Measurements from ENCODE around the gene STK11.
A peak's percentile ranks its signal among the peaks of the same experiment; 100 is the strongest.

Gene STK11

DNA sequence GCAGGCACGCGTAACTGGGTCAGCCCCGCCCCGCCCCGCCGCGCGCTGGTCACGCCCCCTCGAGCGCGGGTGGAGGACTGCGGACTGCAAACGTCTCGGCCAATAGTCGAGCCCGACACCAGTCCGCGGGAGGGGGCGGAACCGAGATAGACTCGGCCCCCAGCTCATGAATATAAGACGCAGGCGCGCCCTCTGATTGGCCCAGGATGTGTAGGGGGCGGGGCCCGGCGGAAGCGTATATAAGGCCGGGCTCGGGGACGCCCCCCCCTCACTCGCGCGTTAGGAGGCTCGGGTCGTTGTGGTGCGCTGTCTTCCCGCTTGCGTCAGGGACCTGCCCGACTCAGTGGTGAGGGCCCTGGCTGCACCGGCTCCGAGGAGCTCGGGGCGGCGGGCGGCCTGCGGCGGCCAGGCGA, 63.5 kb downstream of the STK11 start, which contains the start of gene CIRBP:
Gene CIRBP (plus strand): TSS at position 268 of the 413 bp plus-strand sequence. CDS start 1,602 bp downstream, outside the sequence.
- Histone ChIP-seq H2BK5ac (ENCODE audit: low read depth, low read length, poor library complexity) (peak within 1 kb of the TSS; percentile 85), H3K36me3 (ENCODE audit: control insufficient read depth in 1 of 2, insufficient read depth in 2 of 2, low read length in 2 of 2) (peaks cover 32 to 33% of the 10 kb centered on the region in 2 experiments), H3K79me1 (ENCODE audit: low read length) (peaks cover 23% of the 10 kb centered on the region), H2BK120ac (ENCODE audit: insufficient read depth, low read length, poor library complexity) (peak within 1 kb of the TSS; percentile 71), H2AFZ (ENCODE audit: insufficient read depth, low read length, poor library complexity) (no peak within 1 kb of the TSS), H3K9ac (ENCODE audit: low read length) (peak within 1 kb of the TSS; percentile 93), H3K4me3 (ENCODE audit: low read depth, low read length) (peak within 1 kb of the TSS; percentile 79), H3K79me2 (ENCODE audit: control insufficient read depth, insufficient read depth, low read length, poor library complexity) (peaks cover 13% of the 10 kb centered on the region), H3K9me3 (ENCODE audit: insufficient read depth, low read depth, low read length) (no peaks in the 10 kb centered on the region), H3K27me3 (ENCODE audit: insufficient read depth, low read length) (no peaks in the 10 kb centered on the region), H2BK12ac (ENCODE audit: low read length) (no peak within 1 kb of the TSS), H3K27ac (ENCODE audit: low read depth, low read length) (peak within 1 kb of the TSS; percentile 95), H4K12ac (ENCODE audit: low read depth, low read length) (peak within 1 kb of the TSS; percentile 5), H4K8ac (ENCODE audit: low read depth, low read length) (peak within 1 kb of the TSS; percentile 89), H3K4ac (ENCODE audit: low read depth, low read length) (peak within 1 kb of the TSS; percentile 89), H3K4me2 (ENCODE audit: low read length) (peak within 1 kb of the TSS; percentile 73), H2AK5ac (ENCODE audit: low read length) (peak within 1 kb of the TSS; percentile 74), H3K4me1 (ENCODE audit: control insufficient read depth in 1 of 2, insufficient read depth in 2 of 2, low read length in 2 of 2) (peaks cover 31 to 36% of the 10 kb centered on the region in 2 experiments), H3K18ac (ENCODE audit: low read length) (peak within 1 kb of the TSS; percentile 81), H3K14ac (ENCODE audit: low read length) (peak within 1 kb of the TSS; percentile 88), H3K23ac (ENCODE audit: low read length) (no peak within 1 kb of the TSS), H4K91ac (ENCODE audit: low read depth, low read length) (peak within 1 kb of the TSS; percentile 98)
- no CpG with 5 or more reads among the region's 50 CpGs for WGBS (ENCODE audit: extremely low coverage, insufficient coverage, insufficient read length)
- peak; percentile 100 for DNase-seq

DNA sequence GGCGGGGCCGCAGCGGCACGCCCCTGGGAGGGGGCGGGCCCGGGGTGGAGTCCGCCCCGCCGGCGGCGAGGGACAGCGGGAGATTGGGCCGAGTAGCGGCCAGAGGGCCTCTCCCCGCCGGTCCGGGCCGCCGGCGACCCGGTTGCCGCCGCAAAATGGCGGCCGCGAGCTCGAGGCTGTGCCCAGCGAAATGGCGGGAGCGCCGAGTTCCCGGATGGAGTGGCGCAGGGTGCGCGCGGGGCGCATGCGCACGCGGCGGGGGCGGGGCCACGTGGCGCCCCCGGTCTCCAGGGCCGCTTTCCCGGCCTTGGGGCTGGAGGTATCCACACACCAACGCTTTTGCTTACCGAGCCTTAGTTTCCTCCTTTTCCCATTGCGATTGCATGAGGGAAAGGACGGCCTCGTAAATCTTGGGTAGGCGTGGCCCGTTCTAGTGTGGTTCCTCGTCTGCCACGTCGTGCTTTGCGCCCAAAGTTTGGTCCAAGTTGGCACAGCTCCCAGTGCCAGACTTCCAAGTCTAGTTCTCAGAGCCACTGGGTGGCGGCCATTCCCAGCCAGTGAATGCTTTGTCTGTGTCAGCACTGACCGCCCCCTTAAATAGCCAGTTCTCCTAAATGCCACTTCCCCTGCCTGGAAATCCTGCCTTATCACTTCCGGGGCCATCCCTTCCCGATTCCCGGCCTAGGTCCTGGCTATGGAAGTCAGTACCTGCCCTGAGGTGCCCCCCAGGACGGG, 64.1 kb downstream of the STK11 start:
- Histone ChIP-seq H3K4me3 (ENCODE audit: low read depth, low read length) (peak overlapping the region; percentile 79), H3K18ac (ENCODE audit: low read length) (peak overlapping the region; percentile 81), H3K36me3 (ENCODE audit: control insufficient read depth in 1 of 2, insufficient read depth in 2 of 2, low read length in 2 of 2) (peaks cover 38 to 39% of the 10 kb centered on the region in 2 experiments), H3K79me2 (ENCODE audit: control insufficient read depth, insufficient read depth, low read length, poor library complexity) (peaks cover 13% of the 10 kb centered on the region), H3K14ac (ENCODE audit: low read length) (peak overlapping the region; percentile 88), H2BK120ac (ENCODE audit: insufficient read depth, low read length, poor library complexity) (peak overlapping the region; percentile 71), H2AK5ac (ENCODE audit: low read length) (peak overlapping the region; percentile 74), H4K91ac (ENCODE audit: low read depth, low read length) (peak overlapping the region; percentile 98), H2BK12ac (ENCODE audit: low read length) (no peak overlapping the region), H3K4me2 (ENCODE audit: low read length) (peak overlapping the region; percentile 73), H3K27me3 (ENCODE audit: insufficient read depth, low read length) (no peaks in the 10 kb centered on the region), H4K12ac (ENCODE audit: low read depth, low read length) (peak overlapping the region; percentile 5), H2AFZ (ENCODE audit: insufficient read depth, low read length, poor library complexity) (no peak overlapping the region), H3K23ac (ENCODE audit: low read length) (no peak overlapping the region), H3K4ac (ENCODE audit: low read depth, low read length) (peak overlapping the region; percentile 89), H3K27ac (ENCODE audit: low read depth, low read length) (peak overlapping the region; percentile 95), H3K9me3 (ENCODE audit: insufficient read depth, low read depth, low read length) (no peaks in the 10 kb centered on the region), H2BK5ac (ENCODE audit: low read depth, low read length, poor library complexity) (peak overlapping the region; percentile 85), H3K9ac (ENCODE audit: low read length) (peak overlapping the region; percentile 93), H3K79me1 (ENCODE audit: low read length) (peaks cover 23% of the 10 kb centered on the region), H4K8ac (ENCODE audit: low read depth, low read length) (peak overlapping the region; percentile 89), H3K4me1 (ENCODE audit: control insufficient read depth in 1 of 2, insufficient read depth in 2 of 2, low read length in 2 of 2) (peaks cover 34 to 37% of the 10 kb centered on the region in 2 experiments)
- DNase-seq = peak; percentile 63 to 89
- no CpG with 5 or more reads among the region's 64 CpGs for whole genome bisulfite sequencing (ENCODE audit: extremely low coverage, insufficient coverage, insufficient read length)

- H3K79me2 ChIP-seq (ENCODE audit: control insufficient read depth, insufficient read depth, low read length, poor library complexity) = peaks cover 17% of the 10 kb centered on the region
- peak overlapping the region; percentile 72 for H4K91ac ChIP-seq (ENCODE audit: low read depth, low read length)
- peak overlapping the region; percentile 85 for H3K9ac ChIP-seq (ENCODE audit: low read length)
- no CpG with 5 or more reads among the region's 8 CpGs for WGBS (ENCODE audit: extremely low coverage, insufficient coverage, insufficient read length)
- peak overlapping the region; percentile 9 for H2BK120ac ChIP-seq (ENCODE audit: insufficient read depth, low read length, poor library complexity)
- DNase-seq = no peak
- H3K4me2 ChIP-seq (ENCODE audit: low read length) = peak overlapping the region; percentile 73
- H4K8ac ChIP-seq (ENCODE audit: low read depth, low read length) = peak overlapping the region; percentile 89
- H2AK5ac ChIP-seq (ENCODE audit: low read length) = peak overlapping the region; percentile 11
- no peaks in the 10 kb centered on the region for H3K27me3 ChIP-seq (ENCODE audit: insufficient read depth, low read length)
- H3K23ac ChIP-seq (ENCODE audit: low read length) = no peak overlapping the region
- peak overlapping the region; percentile 5 for H4K12ac ChIP-seq (ENCODE audit: low read depth, low read length)
- peaks cover 31 to 35% of the 10 kb centered on the region in 2 experiments for H3K4me1 ChIP-seq (ENCODE audit: control insufficient read depth in 1 of 2, insufficient read depth in 2 of 2, low read length in 2 of 2)
- H3K79me1 ChIP-seq (ENCODE audit: low read length) = peaks cover 22% of the 10 kb centered on the region
- peak overlapping the region; percentile 95 for H3K27ac ChIP-seq (ENCODE audit: low read depth, low read length)
- peak overlapping the region; percentile 18 for H3K18ac ChIP-seq (ENCODE audit: low read length)
- H3K14ac ChIP-seq (ENCODE audit: low read length) = peak overlapping the region; percentile 69
- peak overlapping the region; percentile 85 for H2BK5ac ChIP-seq (ENCODE audit: low read depth, low read length, poor library complexity)
- no peak overlapping the region for H2BK12ac ChIP-seq (ENCODE audit: low read length)
- peak overlapping the region; percentile 79 for H3K4me3 ChIP-seq (ENCODE audit: low read depth, low read length)
- H3K9me3 ChIP-seq (ENCODE audit: insufficient read depth, low read depth, low read length) = no peaks in the 10 kb centered on the region
- peak overlapping the region; percentile 89 for H3K4ac ChIP-seq (ENCODE audit: low read depth, low read length)
- H3K36me3 ChIP-seq (ENCODE audit: control insufficient read depth in 1 of 2, insufficient read depth in 2 of 2, low read length in 2 of 2) = peaks cover 42% of the 10 kb centered on the region in 2 experiments
- H2AFZ ChIP-seq (ENCODE audit: insufficient read depth, low read length, poor library complexity) = no peak overlapping the region
Observed at GRCh38 chr19:1270213-1270853, 64.8 kb downstream of the STK11 start.

GRCh38 chr19:1270854-1271527, 65.4 kb downstream of the STK11 start:
- Histone ChIP-seq H2BK5ac (ENCODE audit: low read depth, low read length, poor library complexity) (no peak overlapping the region), H3K9me3 (ENCODE audit: insufficient read depth, low read depth, low read length) (no peaks in the 10 kb centered on the region), H4K8ac (ENCODE audit: low read depth, low read length) (no peak overlapping the region)

More at GRCh38 chr19:1270854-1271527, 65.4 kb downstream of the STK11 start:
- H2BK12ac ChIP-seq (ENCODE audit: low read length) = no peak overlapping the region
- peaks cover 22% of the 10 kb centered on the region for H3K79me1 ChIP-seq (ENCODE audit: low read length)
- no peak overlapping the region for H3K9ac ChIP-seq (ENCODE audit: low read length)
- no peaks in the 10 kb centered on the region for H3K27me3 ChIP-seq (ENCODE audit: insufficient read depth, low read length)
- H4K91ac ChIP-seq (ENCODE audit: low read depth, low read length) = no peak overlapping the region
- H2AFZ ChIP-seq (ENCODE audit: insufficient read depth, low read length, poor library complexity) = no peak overlapping the region
- no CpG with 5 or more reads among the region's 26 CpGs for WGBS (ENCODE audit: extremely low coverage, insufficient coverage, insufficient read length)
- H4K12ac ChIP-seq (ENCODE audit: low read depth, low read length) = no peak overlapping the region
- H3K4me2 ChIP-seq (ENCODE audit: low read length) = peak overlapping the region; percentile 24
- H3K23ac ChIP-seq (ENCODE audit: low read length) = no peak overlapping the region
- H3K14ac ChIP-seq (ENCODE audit: low read length) = no peak overlapping the region
- H3K4me3 ChIP-seq (ENCODE audit: low read depth, low read length) = no peak overlapping the region
- H3K27ac ChIP-seq (ENCODE audit: low read depth, low read length) = no peak overlapping the region
- no peak for DNase-seq
- H2BK120ac ChIP-seq (ENCODE audit: insufficient read depth, low read length, poor library complexity) = no peak overlapping the region
- H3K79me2 ChIP-seq (ENCODE audit: control insufficient read depth, insufficient read depth, low read length, poor library complexity) = peaks cover 20% of the 10 kb centered on the region
- no peak overlapping the region for H2AK5ac ChIP-seq (ENCODE audit: low read length)
- H3K4ac ChIP-seq (ENCODE audit: low read depth, low read length) = peak overlapping the region; percentile 65
- no peak overlapping the region for H3K18ac ChIP-seq (ENCODE audit: low read length)
- peaks cover 27 to 31% of the 10 kb centered on the region in 2 experiments for H3K4me1 ChIP-seq (ENCODE audit: control insufficient read depth in 1 of 2, insufficient read depth in 2 of 2, low read length in 2 of 2)
- H3K36me3 ChIP-seq (ENCODE audit: control insufficient read depth in 1 of 2, insufficient read depth in 2 of 2, low read length in 2 of 2) = peaks cover 42% of the 10 kb centered on the region in 2 experiments

Measured in trophoblast cell (in vitro differentiated cells and primary cell).